WTC11 (cell line): ENCODE results near the gene SLC10A4.

Experiments used
- ARID4B ChIP-seq: sonication (generic); formaldehyde crosslinking; IDR thresholded peaks from 2 replicates; pipeline ENCODE4 v1.8.0; 2023; ENCODE audit warnings: missing genetic modification reagents, mild to moderate bottlenecking, borderline replicate concordance
- ATF6 ChIP-seq: sonication (generic); formaldehyde crosslinking; IDR thresholded peaks from 2 replicates; pipeline ENCODE4 v1.8.1; 2023; ENCODE audit warnings: mild to moderate bottlenecking, missing genetic modification reagents
- CTCF ChIP-seq: fragments of 200-600 bp; IDR thresholded peaks from 2 replicates; pipeline ENCODE4 v1.8.0; 2022; ENCODE audit warnings: antibody characterized with exemption
- E2F1 ChIP-seq: sonication (generic); formaldehyde crosslinking; IDR thresholded peaks from 2 replicates; pipeline ENCODE4 v1.8.0; 2022; ENCODE audit warnings: mild to moderate bottlenecking, missing genetic modification reagents
- MYBL2 ChIP-seq: sonication (generic); formaldehyde crosslinking; IDR thresholded peaks from 2 replicates; pipeline ENCODE4 v1.8.1; 2023; ENCODE audit warnings: mild to moderate bottlenecking, moderate library complexity, missing genetic modification reagents
- ZNF219 ChIP-seq: sonication (generic); formaldehyde crosslinking; IDR thresholded peaks from 2 replicates; pipeline ENCODE4 v1.8.0; 2023; ENCODE audit warnings: missing genetic modification reagents, mild to moderate bottlenecking, borderline replicate concordance
- ZNF512 ChIP-seq: sonication (generic); formaldehyde crosslinking; IDR thresholded peaks from 2 replicates; pipeline ENCODE4 v1.8.1; 2022; ENCODE audit warnings: missing genetic modification reagents, borderline replicate concordance

- TF ChIP-seq MYBL2 (no peak), CTCF (no peak), ZNF512 (CRISPR knock-in tag) (no peak), ARID4B (no peak), ATF6 (CRISPR knock-in tag) (no peak), ZNF219 (CRISPR knock-in tag) (no peak), E2F1 (CRISPR knock-in tag) (no peak)
Observed at GRCh38 chr4:48493452-48494100, 10.4 kb downstream of the SLC10A4 start.
